IMR-90 (cell line): ENCODE data around the gene INTS2. TPM values are rescaled to one million over a fixed set of nuclear protein-coding genes. Genes with fewer than 3 reads are reported as not detected.

Experiments used
- ATAC-seq: fragments of 200-7000 bp; cut with Tn5 transposase; 2 replicates; pipeline ENCODE4 v1.9.1; 2020; ENCODE audit warnings: low read depth, mild to moderate bottlenecking, moderate library complexity
- BruUV-seq: library from RNA; stranded (reverse); fragments of 400-500 nt; replicated peaks from 2 replicates; lab custom pipeline; 2021; lab: Mats Ljungman, UMichigan
- CTCF ChIA-PET: fragments of 300-600 bp; formaldehyde crosslinking; extraction: SDS; loops from one replicate; lab custom pipeline; 2021; ENCODE audit warnings: antibody characterized with exemption; lab: Yijun Ruan, JAX
- POLR2A ChIA-PET: fragments of 300-600 bp; sonication (Branson Sonifier 250); formaldehyde crosslinking; loops from one replicate; lab custom pipeline; 2022; ENCODE audit warnings: antibody characterized with exemption; ENCODE audit not compliant: unreplicated experiment; lab: Charles Lee
- DNase-seq: peaks from one replicate; pipeline ENCODE4 v3.0.0; 2013
- H2AFZ ChIP-seq: replicated peaks from 2 replicates; pipeline ENCODE3; 2013; ENCODE audit warnings: low read length, mild to moderate bottlenecking; ENCODE audit not compliant: poor library complexity
- H2AK5ac ChIP-seq: 2 replicates; pipeline ENCODE4 v1.6.1; 2013; ENCODE audit warnings: low read depth, low read length, inconsistent platforms
- H2AK9ac ChIP-seq: replicated peaks from 2 replicates; pipeline ENCODE3; 2013; ENCODE audit warnings: mild to moderate bottlenecking, low read depth, low read length, moderate library complexity; ENCODE audit not compliant: poor library complexity
- H2BK120ac ChIP-seq: 2 replicates; pipeline ENCODE4 v1.6.1; 2013; ENCODE audit warnings: low read depth, low read length, inconsistent platforms
- H2BK15ac ChIP-seq: 3 replicates; pipeline ENCODE4 v1.6.1; 2013; ENCODE audit warnings: low read depth, low read length, inconsistent platforms
- H2BK20ac ChIP-seq: 2 replicates; pipeline ENCODE4 v1.6.1; 2013; ENCODE audit warnings: low read depth, mild to moderate bottlenecking, inconsistent platforms, low read length, moderate library complexity
- H2BK5ac ChIP-seq: 2 replicates; pipeline ENCODE4 v1.6.1; 2013; ENCODE audit warnings: mild to moderate bottlenecking, low read depth, low read length, inconsistent platforms; ENCODE audit not compliant: poor library complexity, severe bottlenecking
- H3K14ac ChIP-seq: replicated peaks from 2 replicates; pipeline ENCODE4 v1.6.1; 2013; ENCODE audit warnings: low read depth, low read length, inconsistent platforms
- H3K18ac ChIP-seq: 2 replicates; pipeline ENCODE4 v1.6.1; 2013; ENCODE audit warnings: low read depth, low read length, control low read depth
- H3K23ac ChIP-seq: 2 replicates; pipeline ENCODE4 v1.6.1; 2013; ENCODE audit warnings: low read depth, low read length, inconsistent platforms
- H3K27ac ChIP-seq: 2 replicates; pipeline ENCODE4 v1.5.1; 2013; ENCODE audit warnings: mild to moderate bottlenecking, control low read depth, low read length; ENCODE audit not compliant: insufficient read depth
- H3K27me3 ChIP-seq: 2 replicates; pipeline ENCODE4 v1.6.1; 2013; ENCODE audit warnings: low read length; ENCODE audit not compliant: control insufficient read depth, insufficient read depth
- H3K36me3 ChIP-seq: 2 replicates; pipeline ENCODE4 v1.6.1; 2013; ENCODE audit warnings: low read length, mixed read lengths; ENCODE audit not compliant: control insufficient read depth, insufficient read depth
- H3K4ac ChIP-seq: 2 replicates; pipeline ENCODE4 v1.6.1; 2013; ENCODE audit warnings: low read depth, low read length, inconsistent platforms
- H3K4me1 ChIP-seq: 2 replicates; pipeline ENCODE4 v1.6.1; 2013; ENCODE audit warnings: low read length, mixed read lengths; ENCODE audit not compliant: control insufficient read depth, insufficient read depth
- H3K4me2 ChIP-seq: 2 replicates; pipeline ENCODE4 v1.6.1; 2013; ENCODE audit warnings: low read depth, mild to moderate bottlenecking, control low read depth, low read length, moderate library complexity
- H3K4me3 ChIP-seq: 2 replicates; pipeline ENCODE4 v1.5.1; 2013; ENCODE audit warnings: low read depth, mild to moderate bottlenecking, control low read depth, low read length, moderate library complexity; ENCODE audit not compliant: insufficient read depth
- H3K56ac ChIP-seq: 2 replicates; pipeline ENCODE4 v1.6.1; 2013; ENCODE audit warnings: low read length, inconsistent platforms; ENCODE audit not compliant: insufficient read depth; ENCODE audit errors: extremely low read depth
- H3K79me1 ChIP-seq, 2 experiments: 2 replicates each; pipeline ENCODE4 v1.6.1; 2013; ENCODE audit warnings: low read length in 2 of 2, inconsistent platforms in 1 of 2, low read depth in 1 of 2
- H3K9ac ChIP-seq: 2 replicates; pipeline ENCODE4 v1.6.1; 2013; ENCODE audit warnings: low read depth, low read length, control low read depth
- H3K9me1 ChIP-seq: 2 replicates; pipeline ENCODE4 v1.6.1; 2013; ENCODE audit warnings: low read length, inconsistent platforms; ENCODE audit not compliant: insufficient read depth
- H3K9me3 ChIP-seq: 2 replicates; pipeline ENCODE4 v1.6.1; 2013; ENCODE audit warnings: low read length; ENCODE audit not compliant: control insufficient read depth, insufficient read depth
- H4K20me1 ChIP-seq: 2 replicates; pipeline ENCODE4 v1.6.1; 2013; ENCODE audit warnings: low read length, inconsistent platforms; ENCODE audit not compliant: insufficient read depth
- H4K5ac ChIP-seq: 2 replicates; pipeline ENCODE4 v1.6.1; 2013; ENCODE audit warnings: mild to moderate bottlenecking, low read depth, low read length, control low read depth
- H4K8ac ChIP-seq, 2 experiments: 2 replicates each; pipeline ENCODE4 v1.6.1; 2013; ENCODE audit warnings: low read depth in 2 of 2, low read length in 2 of 2, control low read depth in 1 of 2, inconsistent platforms in 1 of 2
- H4K91ac ChIP-seq: 2 replicates; pipeline ENCODE4 v1.6.1; 2013; ENCODE audit warnings: low read depth, low read length, inconsistent platforms; ENCODE audit not compliant: insufficient read depth
- BHLHE40 ChIP-seq: fragments of 150-350 bp; IDR thresholded peaks from 2 replicates; pipeline ENCODE4 v1.6.1; 2016; ENCODE audit warnings: mild to moderate bottlenecking, low read depth, low read length
- CEBPB ChIP-seq: IDR thresholded peaks from 2 replicates; pipeline ENCODE4 v1.6.1; 2012; ENCODE audit warnings: low read depth, low read length, improper control_type of control experiment
- CHD1 ChIP-seq: IDR thresholded peaks from 2 replicates; pipeline ENCODE4 v1.6.1; 2012; ENCODE audit warnings: low read depth, low read length, improper control_type of control experiment
- FOS ChIP-seq: fragments of 150-350 bp; IDR thresholded peaks from 2 replicates; pipeline ENCODE4 v1.6.1; 2016; ENCODE audit warnings: low read depth, low read length
- MAFK ChIP-seq: IDR thresholded peaks from 2 replicates; pipeline ENCODE4 v1.6.1; 2012; ENCODE audit warnings: low read depth, low read length, improper control_type of control experiment
- MAZ ChIP-seq: IDR thresholded peaks from 2 replicates; pipeline ENCODE4 v1.6.1; 2012; ENCODE audit warnings: low read depth, mild to moderate bottlenecking, low read length, improper control_type of control experiment, moderate library complexity, borderline replicate concordance
- MXI1 ChIP-seq: IDR thresholded peaks from 2 replicates; pipeline ENCODE4 v1.6.1; 2012; ENCODE audit warnings: low read depth, mild to moderate bottlenecking, low read length, moderate library complexity, borderline replicate concordance
- NFE2L2 ChIP-seq: fragments of 150-350 bp; IDR thresholded peaks from 2 replicates; pipeline ENCODE4 v1.6.1; 2016; ENCODE audit warnings: low read depth, mild to moderate bottlenecking, low read length
- POLR2A ChIP-seq: IDR thresholded peaks from 2 replicates; pipeline ENCODE4 v1.6.1; 2012; ENCODE audit warnings: mild to moderate bottlenecking, low read depth, low read length
- RAD21 ChIP-seq: IDR thresholded peaks from 2 replicates; pipeline ENCODE4 v1.6.1; 2012; ENCODE audit warnings: low read length, improper control_type of control experiment
- RCOR1 ChIP-seq: IDR thresholded peaks from 2 replicates; pipeline ENCODE4 v1.6.1; 2012; ENCODE audit warnings: mild to moderate bottlenecking, low read length, improper control_type of control experiment; ENCODE audit not compliant: insufficient replicate concordance
- RFX5 ChIP-seq: IDR thresholded peaks from 2 replicates; pipeline ENCODE4 v1.8.0; 2012; ENCODE audit warnings: low read depth, mild to moderate bottlenecking, low read length, moderate library complexity
- SMC3 ChIP-seq: fragments of 150-350 bp; IDR thresholded peaks from 2 replicates; pipeline ENCODE4 v1.6.1; 2016; ENCODE audit warnings: low read depth, mild to moderate bottlenecking, antibody characterized with exemption, low read length, moderate library complexity
- whole genome bisulfite sequencing, 2 experiments: methylation state at CpG; one replicate each; pipeline versions ENCODE4 v1.1.5 to v1.1.7; 2013; ENCODE audit warnings: missing lambda C conversion rate in 2 of 2; ENCODE audit not compliant: insufficient read length in 1 of 2; ENCODE audit errors: extremely low coverage in 2 of 2; 5-methylcytosine and 5-hydroxymethylcytosine counted together
- dilution Hi-C: fragments of 300-500 bp; cut with HindIII; formaldehyde crosslinking; loops from one replicate; pipeline ENCODE4 v1.14.3; 2018; ENCODE audit warnings: low sequenced_read_pairs; ENCODE audit not compliant: unreplicated experiment
- in situ Hi-C: fragments of 300-500 bp; cut with MboI; formaldehyde crosslinking; loops from 3 replicates; pipeline ENCODE4 v1.14.3; 2019; ENCODE audit warnings: low sequenced_read_pairs, inconsistent platforms, mixed read lengths
- intact Hi-C: fragments of 100-400 bp; cut with micrococcal nuclease; formaldehyde crosslinking; loops from 2 replicates; pipeline ENCODE4 v1.10.0; 2022
- polyA plus RNA-seq, 3 experiments: library from polyadenylated mRNA; depleted of rRNA; stranded (reverse); fragments of >200 nt; gene quantifications; 2 replicates each; pipeline ENCODE4 v1.2.3, GENCODE V29; 2012; ENCODE audit warnings: low replicate concordance in 1 of 3
- total RNA-seq: library from RNA; depleted of rRNA; stranded (reverse); fragments of >200 nt; gene quantifications from 2 replicates; pipeline ENCODE4 v1.2.3, GENCODE V29; 2012
- TF ChIP-seq, protein P1 (sequence below): fragments of 150-350 bp; IDR thresholded peaks from 2 replicates; pipeline ENCODE4 v1.6.1; 2016; ENCODE audit warnings: low read depth, mild to moderate bottlenecking, low read length, moderate library complexity, borderline replicate concordance
- TF ChIP-seq, protein P2 (sequence below): fragments of 150-350 bp; IDR thresholded peaks from 2 replicates; pipeline ENCODE4 v1.6.1; 2017; ENCODE audit warnings: mild to moderate bottlenecking, antibody characterized with exemption, low read length, low read depth
- TF ChIP-seq, protein P3 (sequence below): conservative IDR thresholded peaks from 2 replicates; pipeline ENCODE4 v1.5.1; 2012; ENCODE audit warnings: mild to moderate bottlenecking, low read depth, low read length, improper control_type of control experiment

The INTS2 gene
- total and polyA plus RNA-seq, 2 of the 4 experiments (the other 2 are of a cell fraction) = 4.0 to 17.4 TPM

DNA sequence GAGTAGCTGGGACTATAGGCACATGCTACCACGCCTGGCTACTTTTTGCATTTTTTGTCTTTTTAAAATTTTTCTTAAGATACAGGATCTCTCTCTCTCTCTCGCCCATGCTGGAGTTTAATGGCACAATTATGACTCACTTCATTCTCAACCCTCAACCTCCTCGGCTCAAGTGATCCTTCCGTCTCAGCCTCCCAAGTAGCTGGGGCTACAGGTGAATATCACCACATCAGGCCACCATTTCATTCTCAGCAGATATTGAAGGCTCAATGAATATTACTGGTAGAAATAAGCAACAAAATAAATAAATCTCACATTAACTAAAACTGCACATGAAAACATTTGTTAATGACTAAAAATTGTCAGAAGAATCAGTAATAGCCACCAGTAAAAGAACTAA lies 106.1 kb downstream of the INTS2 start:
- CTCF ChIA-PET = no interaction called here
- ATAC-seq = no peak
- H4K5ac ChIP-seq = no peak overlapping the region

More for the DNA sequence above, 106.1 kb downstream of the INTS2 start:
- no peaks in the 10 kb centered on the region for H3K27me3 ChIP-seq
- no peak overlapping the region for H3K14ac ChIP-seq
- H3K27ac ChIP-seq = no peak overlapping the region
- no peaks in the 10 kb centered on the region for H4K20me1 ChIP-seq
- no peaks in the 10 kb centered on the region for H3K9me1 ChIP-seq
- POLR2A ChIA-PET = no interaction called here
- intact Hi-C loops = no loop called here
- no peak overlapping the region for H2AK5ac ChIP-seq
- H2BK15ac ChIP-seq = no peak overlapping the region
- H3K4me2 ChIP-seq = no peak overlapping the region
- H3K9me3 ChIP-seq = peaks cover 9% of the 10 kb centered on the region
- no peak overlapping the region for H2AK9ac ChIP-seq
- no peak overlapping the region for H3K4me3 ChIP-seq
- no TSS peak for BruUV-seq
- no peak overlapping the region for H3K18ac ChIP-seq
- no peak overlapping the region for H4K91ac ChIP-seq
- no peak overlapping the region for H2BK5ac ChIP-seq
- H3K23ac ChIP-seq = no peak overlapping the region
- dilution Hi-C loops = no loop called here
- WGBS, 2 experiments = no CpG with 5 or more reads among the region's 4 CpGs
- H2AFZ ChIP-seq = no peak overlapping the region
- TF ChIP-seq RFX5 = no peak
- TF ChIP-seq RCOR1 = no peak
- TF ChIP-seq SMC3 = no peak
- TF ChIP-seq NFE2L2 = no peak
- no peak for TF ChIP-seq CEBPB
- no peak for TF ChIP-seq FOS
- TF ChIP-seq POLR2A = no peak
- TF ChIP-seq, protein P1, sequence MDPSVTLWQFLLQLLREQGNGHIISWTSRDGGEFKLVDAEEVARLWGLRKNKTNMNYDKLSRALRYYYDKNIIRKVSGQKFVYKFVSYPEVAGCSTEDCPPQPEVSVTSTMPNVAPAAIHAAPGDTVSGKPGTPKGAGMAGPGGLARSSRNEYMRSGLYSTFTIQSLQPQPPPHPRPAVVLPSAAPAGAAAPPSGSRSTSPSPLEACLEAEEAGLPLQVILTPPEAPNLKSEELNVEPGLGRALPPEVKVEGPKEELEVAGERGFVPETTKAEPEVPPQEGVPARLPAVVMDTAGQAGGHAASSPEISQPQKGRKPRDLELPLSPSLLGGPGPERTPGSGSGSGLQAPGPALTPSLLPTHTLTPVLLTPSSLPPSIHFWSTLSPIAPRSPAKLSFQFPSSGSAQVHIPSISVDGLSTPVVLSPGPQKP = no peak
- no peak for TF ChIP-seq MAFK
- TF ChIP-seq, protein P2, sequence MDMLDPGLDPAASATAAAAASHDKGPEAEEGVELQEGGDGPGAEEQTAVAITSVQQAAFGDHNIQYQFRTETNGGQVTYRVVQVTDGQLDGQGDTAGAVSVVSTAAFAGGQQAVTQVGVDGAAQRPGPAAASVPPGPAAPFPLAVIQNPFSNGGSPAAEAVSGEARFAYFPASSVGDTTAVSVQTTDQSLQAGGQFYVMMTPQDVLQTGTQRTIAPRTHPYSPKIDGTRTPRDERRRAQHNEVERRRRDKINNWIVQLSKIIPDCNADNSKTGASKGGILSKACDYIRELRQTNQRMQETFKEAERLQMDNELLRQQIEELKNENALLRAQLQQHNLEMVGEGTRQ = no peak
- no peak for TF ChIP-seq CHD1
- TF ChIP-seq BHLHE40 = no peak
- no peak for TF ChIP-seq MXI1
- TF ChIP-seq MAZ = no peak
- TF ChIP-seq, protein P3, sequence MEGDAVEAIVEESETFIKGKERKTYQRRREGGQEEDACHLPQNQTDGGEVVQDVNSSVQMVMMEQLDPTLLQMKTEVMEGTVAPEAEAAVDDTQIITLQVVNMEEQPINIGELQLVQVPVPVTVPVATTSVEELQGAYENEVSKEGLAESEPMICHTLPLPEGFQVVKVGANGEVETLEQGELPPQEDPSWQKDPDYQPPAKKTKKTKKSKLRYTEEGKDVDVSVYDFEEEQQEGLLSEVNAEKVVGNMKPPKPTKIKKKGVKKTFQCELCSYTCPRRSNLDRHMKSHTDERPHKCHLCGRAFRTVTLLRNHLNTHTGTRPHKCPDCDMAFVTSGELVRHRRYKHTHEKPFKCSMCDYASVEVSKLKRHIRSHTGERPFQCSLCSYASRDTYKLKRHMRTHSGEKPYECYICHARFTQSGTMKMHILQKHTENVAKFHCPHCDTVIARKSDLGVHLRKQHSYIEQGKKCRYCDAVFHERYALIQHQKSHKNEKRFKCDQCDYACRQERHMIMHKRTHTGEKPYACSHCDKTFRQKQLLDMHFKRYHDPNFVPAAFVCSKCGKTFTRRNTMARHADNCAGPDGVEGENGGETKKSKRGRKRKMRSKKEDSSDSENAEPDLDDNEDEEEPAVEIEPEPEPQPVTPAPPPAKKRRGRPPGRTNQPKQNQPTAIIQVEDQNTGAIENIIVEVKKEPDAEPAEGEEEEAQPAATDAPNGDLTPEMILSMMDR = no peak
- TF ChIP-seq RAD21 = no peak
- no peak overlapping the region for H2BK20ac ChIP-seq
- no peak for DNase-seq
- H3K4ac ChIP-seq = no peak overlapping the region
- no peak overlapping the region for H3K56ac ChIP-seq
- H2BK120ac ChIP-seq = no peak overlapping the region
- H3K36me3 ChIP-seq = peaks cover 4% of the 10 kb centered on the region; the same call in 1 of the 2 replicates
- peaks cover 7 to 29% of the 10 kb centered on the region in 2 experiments; a peak in 3 of 4 replicates for H3K79me1 ChIP-seq
- in situ Hi-C loops = no loop called here
- H3K4me1 ChIP-seq = no peaks in the 10 kb centered on the region
- H4K8ac ChIP-seq = no peak overlapping the region; a peak in 1 of 4 replicates
- no peak overlapping the region for H3K9ac ChIP-seq
